WTC11 (cell line): Measurements from ENCODE around the gene LTBP1. TPM values are rescaled to one million over a fixed set of nuclear protein-coding genes. Genes with fewer than 3 reads are reported as not detected.

Experiments used
- ATAC-seq: fragments of 200-7000 bp; cut with Tn5 transposase; 2 replicates; pipeline ENCODE4 v1.10.0; 2021; ENCODE audit warnings: mild to moderate bottlenecking, moderate library complexity
- CTCF ChIA-PET: fragments of 300-600 bp; sonication (Branson Sonifier 250); formaldehyde crosslinking; loops from one replicate; lab custom pipeline; 2021; ENCODE audit warnings: antibody characterized with exemption; lab: Charles Lee
- POLR2A ChIA-PET: fragments of 350-600 bp; sonication (Branson Sonifier 250); formaldehyde crosslinking; loops from one replicate; lab custom pipeline; 2021; ENCODE audit warnings: antibody characterized with exemption; lab: Charles Lee
- DNase-seq: peaks from one replicate; pipeline ENCODE4 v3.0.0; 2021; ENCODE audit warnings: low spot score
- H3K27ac Mint-ChIP-seq: 2 replicates; pipeline ENCODE4 v1.8.0; 2021; ENCODE audit warnings: mixed read lengths
- H3K27me3 Mint-ChIP-seq: 2 replicates; pipeline ENCODE4 v1.8.0; 2021; ENCODE audit warnings: low read depth, mild to moderate bottlenecking, moderate library complexity, mixed read lengths
- H3K36me3 Mint-ChIP-seq: 2 replicates; pipeline ENCODE4 v1.8.0; 2021; ENCODE audit warnings: mixed read lengths
- H3K4me1 Mint-ChIP-seq: 2 replicates; pipeline ENCODE4 v1.8.0; 2022; ENCODE audit warnings: mixed read lengths
- H3K4me3 Mint-ChIP-seq: 2 replicates; pipeline ENCODE4 v1.8.0; 2021; ENCODE audit warnings: mild to moderate bottlenecking, moderate library complexity, mixed read lengths
- H3K9me3 Mint-ChIP-seq: 2 replicates; pipeline ENCODE4 v1.8.0; 2021; ENCODE audit warnings: mixed read lengths
- ATF1 ChIP-seq: sonication (generic); formaldehyde crosslinking; IDR thresholded peaks from 2 replicates; pipeline ENCODE4 v1.8.1; 2023; ENCODE audit warnings: mild to moderate bottlenecking, moderate library complexity, missing genetic modification reagents
- CREM ChIP-seq: sonication (generic); formaldehyde crosslinking; IDR thresholded peaks from 2 replicates; pipeline ENCODE4 v1.8.1; 2022; ENCODE audit warnings: mild to moderate bottlenecking, missing genetic modification reagents, moderate library complexity
- CTCF ChIP-seq: fragments of 200-600 bp; IDR thresholded peaks from 2 replicates; pipeline ENCODE4 v1.8.0; 2022; ENCODE audit warnings: antibody characterized with exemption
- E2F1 ChIP-seq: sonication (generic); formaldehyde crosslinking; IDR thresholded peaks from 2 replicates; pipeline ENCODE4 v1.8.0; 2022; ENCODE audit warnings: mild to moderate bottlenecking, missing genetic modification reagents
- E2F4 ChIP-seq: sonication (generic); formaldehyde crosslinking; IDR thresholded peaks from 2 replicates; pipeline ENCODE4 v1.8.1; 2022; ENCODE audit warnings: low read depth, mild to moderate bottlenecking, moderate library complexity, missing genetic modification reagents, borderline replicate concordance
- ERG ChIP-seq: fragments of 250-450 bp; sonication (Bioruptor Pico); IDR thresholded peaks from 2 replicates; pipeline ENCODE4 v1.8.0; 2021; ENCODE audit warnings: mild to moderate bottlenecking
- FOXK1 ChIP-seq: sonication (generic); formaldehyde crosslinking; IDR thresholded peaks from 2 replicates; pipeline ENCODE4 v1.8.0; 2022; ENCODE audit warnings: mild to moderate bottlenecking, moderate library complexity, missing genetic modification reagents
- HMGA2 ChIP-seq: fragments of 250-450 bp; sonication (Bioruptor Pico); IDR thresholded peaks from 2 replicates; pipeline ENCODE4 v1.4.0; 2021; ENCODE audit warnings: mild to moderate bottlenecking, moderate library complexity
- NR2C2 ChIP-seq: sonication (generic); formaldehyde crosslinking; IDR thresholded peaks from 2 replicates; pipeline ENCODE4 v1.8.0; 2022; ENCODE audit warnings: mild to moderate bottlenecking, missing genetic modification reagents
- PRRX2 ChIP-seq: fragments of 250-450 bp; sonication (Bioruptor Pico); IDR thresholded peaks from 2 replicates; pipeline ENCODE4 v1.8.0; 2021; ENCODE audit warnings: mild to moderate bottlenecking
- ZNF232 ChIP-seq: sonication (generic); formaldehyde crosslinking; IDR thresholded peaks from 2 replicates; pipeline ENCODE4 v1.8.0; 2022; ENCODE audit warnings: mild to moderate bottlenecking, missing genetic modification reagents
- ZNF423 ChIP-seq: fragments of 250-450 bp; sonication (Bioruptor Pico); IDR thresholded peaks from 2 replicates; pipeline ENCODE4 v2.1.2; 2022; ENCODE audit warnings: mild to moderate bottlenecking, moderate library complexity
- total RNA-seq: library from RNA; stranded (reverse); gene quantifications from 3 replicates; pipeline ENCODE4 v1.2.3, GENCODE V29; 2021
- TF ChIP-seq, protein P1 (sequence below): sonication (generic); formaldehyde crosslinking; IDR thresholded peaks from 2 replicates; pipeline ENCODE4 v1.8.1; 2022; ENCODE audit warnings: mild to moderate bottlenecking, missing genetic modification reagents, moderate library complexity, borderline replicate concordance
- TF ChIP-seq, protein P2 (sequence below): fragments of 250-450 bp; sonication (Bioruptor Pico); IDR thresholded peaks from 2 replicates; pipeline ENCODE4 v1.9.0; 2021; ENCODE audit warnings: mild to moderate bottlenecking
- TF ChIP-seq, protein P3 (sequence below): fragments of 250-450 bp; sonication (Bioruptor Pico); conservative IDR thresholded peaks from 2 replicates; pipeline ENCODE4 v1.9.0; 2021; ENCODE audit warnings: mild to moderate bottlenecking
- TF ChIP-seq, protein P4 (sequence below): sonication (generic); formaldehyde crosslinking; IDR thresholded peaks from 2 replicates; pipeline ENCODE4 v1.8.1; 2023; ENCODE audit warnings: mild to moderate bottlenecking, moderate library complexity, missing genetic modification reagents

The LTBP1 gene
- total RNA-seq, 1 experiment from 2014 or later = 33.6 TPM

- TF ChIP-seq, protein P1, sequence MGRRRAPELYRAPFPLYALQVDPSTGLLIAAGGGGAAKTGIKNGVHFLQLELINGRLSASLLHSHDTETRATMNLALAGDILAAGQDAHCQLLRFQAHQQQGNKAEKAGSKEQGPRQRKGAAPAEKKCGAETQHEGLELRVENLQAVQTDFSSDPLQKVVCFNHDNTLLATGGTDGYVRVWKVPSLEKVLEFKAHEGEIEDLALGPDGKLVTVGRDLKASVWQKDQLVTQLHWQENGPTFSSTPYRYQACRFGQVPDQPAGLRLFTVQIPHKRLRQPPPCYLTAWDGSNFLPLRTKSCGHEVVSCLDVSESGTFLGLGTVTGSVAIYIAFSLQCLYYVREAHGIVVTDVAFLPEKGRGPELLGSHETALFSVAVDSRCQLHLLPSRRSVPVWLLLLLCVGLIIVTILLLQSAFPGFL (CRISPR knock-in tag) = no peak
- TF ChIP-seq, protein P2, sequence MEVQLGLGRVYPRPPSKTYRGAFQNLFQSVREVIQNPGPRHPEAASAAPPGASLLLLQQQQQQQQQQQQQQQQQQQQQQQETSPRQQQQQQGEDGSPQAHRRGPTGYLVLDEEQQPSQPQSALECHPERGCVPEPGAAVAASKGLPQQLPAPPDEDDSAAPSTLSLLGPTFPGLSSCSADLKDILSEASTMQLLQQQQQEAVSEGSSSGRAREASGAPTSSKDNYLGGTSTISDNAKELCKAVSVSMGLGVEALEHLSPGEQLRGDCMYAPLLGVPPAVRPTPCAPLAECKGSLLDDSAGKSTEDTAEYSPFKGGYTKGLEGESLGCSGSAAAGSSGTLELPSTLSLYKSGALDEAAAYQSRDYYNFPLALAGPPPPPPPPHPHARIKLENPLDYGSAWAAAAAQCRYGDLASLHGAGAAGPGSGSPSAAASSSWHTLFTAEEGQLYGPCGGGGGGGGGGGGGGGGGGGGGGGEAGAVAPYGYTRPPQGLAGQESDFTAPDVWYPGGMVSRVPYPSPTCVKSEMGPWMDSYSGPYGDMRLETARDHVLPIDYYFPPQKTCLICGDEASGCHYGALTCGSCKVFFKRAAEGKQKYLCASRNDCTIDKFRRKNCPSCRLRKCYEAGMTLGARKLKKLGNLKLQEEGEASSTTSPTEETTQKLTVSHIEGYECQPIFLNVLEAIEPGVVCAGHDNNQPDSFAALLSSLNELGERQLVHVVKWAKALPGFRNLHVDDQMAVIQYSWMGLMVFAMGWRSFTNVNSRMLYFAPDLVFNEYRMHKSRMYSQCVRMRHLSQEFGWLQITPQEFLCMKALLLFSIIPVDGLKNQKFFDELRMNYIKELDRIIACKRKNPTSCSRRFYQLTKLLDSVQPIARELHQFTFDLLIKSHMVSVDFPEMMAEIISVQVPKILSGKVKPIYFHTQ = no peak
Observed at GRCh38 chr2:33236482-33237385, 290.0 kb downstream of the LTBP1 start (continued).

DNA sequence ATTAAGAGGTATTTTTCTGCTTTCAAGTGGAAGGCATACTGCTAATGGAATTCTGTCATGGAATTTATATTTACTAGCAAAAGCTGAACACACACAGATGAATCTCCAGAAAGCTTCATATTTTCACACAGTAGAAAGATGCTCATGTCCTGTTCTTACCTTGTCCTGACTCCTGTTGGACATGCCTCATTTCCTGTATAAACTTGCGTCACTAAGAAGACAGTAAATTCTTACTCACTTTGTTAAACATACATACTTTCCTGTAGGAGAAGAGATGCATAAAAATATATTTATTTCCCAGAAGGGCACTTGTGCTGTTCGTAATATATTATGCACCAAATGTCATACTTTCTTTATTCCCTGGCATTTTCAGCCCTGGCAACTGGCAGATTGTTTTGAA lies 291.4 kb downstream of the LTBP1 start:
- TF ChIP-seq, protein P3, sequence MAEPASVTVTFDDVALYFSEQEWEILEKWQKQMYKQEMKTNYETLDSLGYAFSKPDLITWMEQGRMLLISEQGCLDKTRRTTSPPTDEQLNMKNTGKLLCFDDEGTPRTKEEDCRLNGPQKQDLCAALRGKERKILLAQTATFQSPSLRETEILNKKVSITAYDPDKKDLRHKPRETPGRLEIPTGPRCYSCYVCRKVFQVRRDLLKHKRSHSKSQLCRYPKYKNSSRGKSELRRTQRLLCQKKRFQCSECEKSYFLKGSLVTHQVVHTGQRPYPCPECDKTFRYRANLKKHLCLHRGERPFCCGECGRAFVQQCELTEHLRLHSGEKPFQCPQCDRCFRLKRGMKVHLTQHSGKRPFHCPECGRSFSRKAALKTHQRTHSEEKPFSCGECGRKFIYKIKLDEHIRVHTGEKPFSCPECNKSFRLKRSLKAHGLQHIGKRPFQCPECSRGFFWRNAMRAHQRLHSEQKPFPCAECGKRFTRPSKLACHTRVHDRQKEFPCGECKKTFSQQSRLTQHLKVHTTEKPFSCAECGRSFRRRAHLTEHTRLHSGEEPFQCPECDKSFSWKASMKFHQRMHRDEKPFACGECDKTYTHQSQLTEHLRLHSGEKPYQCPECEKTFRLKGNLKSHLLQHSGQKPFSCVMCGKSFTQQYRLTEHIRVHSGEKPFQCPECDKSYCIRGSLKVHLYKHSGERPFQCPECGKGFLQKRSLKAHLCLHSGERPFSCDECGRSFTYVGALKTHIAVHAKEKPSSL (CRISPR knock-in tag) = no peak
- TF ChIP-seq HMGA2 (CRISPR knock-in tag) = no peak
- no peak for TF ChIP-seq NR2C2
- TF ChIP-seq CTCF = no peak
- no peak for TF ChIP-seq ZNF423 (CRISPR knock-in tag)
- no peak for TF ChIP-seq CREM (CRISPR knock-in tag)
- no peak for TF ChIP-seq E2F4 (CRISPR knock-in tag)
- TF ChIP-seq ERG (CRISPR knock-in tag) = no peak
- ATAC-seq = no peak
- ChIA-PET CTCF (no interaction called here), POLR2A (no interaction called here)
- no peaks in the 10 kb centered on the region for H3K36me3 Mint-ChIP-seq
- no peaks in the 10 kb centered on the region for H3K4me1 Mint-ChIP-seq
- no peak overlapping the region for H3K27ac Mint-ChIP-seq
- no peak overlapping the region for H3K4me3 Mint-ChIP-seq
- peaks cover 6% of the 10 kb centered on the region; the same call in 1 of the 2 replicates for H3K9me3 Mint-ChIP-seq
- no peak for DNase-seq
- H3K27me3 Mint-ChIP-seq = no peaks in the 10 kb centered on the region

DNA sequence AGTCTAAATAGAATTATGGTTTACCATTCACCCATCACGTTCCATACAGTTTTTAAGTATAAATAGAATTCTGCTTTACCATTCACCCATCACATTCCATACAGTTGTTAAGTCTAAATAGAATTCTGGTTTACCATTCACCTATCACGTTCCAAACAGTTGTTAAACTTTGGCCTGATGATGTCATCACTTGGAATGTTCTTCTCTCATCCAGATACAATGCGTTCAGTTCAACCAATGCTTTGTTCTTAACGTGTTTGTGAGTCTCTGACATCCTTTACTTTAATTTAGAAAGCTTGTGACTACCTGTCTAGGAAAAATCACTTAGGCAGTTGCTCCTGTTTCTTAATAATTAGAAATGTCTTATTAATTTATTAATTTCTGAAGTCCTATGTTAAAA lies 293.4 kb downstream of the LTBP1 start:
- H3K27ac Mint-ChIP-seq = no peak overlapping the region
- ChIA-PET POLR2A (no interaction called here), CTCF (no interaction called here)
- no peaks in the 10 kb centered on the region for H3K4me1 Mint-ChIP-seq
- H3K4me3 Mint-ChIP-seq = no peak overlapping the region
- DNase-seq (no peak), ATAC-seq (no peak)
- peaks cover under 1% of the 10 kb centered on the region; the same call in 1 of the 2 replicates for H3K9me3 Mint-ChIP-seq
- no peaks in the 10 kb centered on the region for H3K27me3 Mint-ChIP-seq
- no peak for TF ChIP-seq ZNF232 (CRISPR knock-in tag)
- TF ChIP-seq PRRX2 (CRISPR knock-in tag) = no peak
- TF ChIP-seq E2F1 (CRISPR knock-in tag) = no peak
- TF ChIP-seq ATF1 (CRISPR knock-in tag) = no peak
- TF ChIP-seq, protein P4, sequence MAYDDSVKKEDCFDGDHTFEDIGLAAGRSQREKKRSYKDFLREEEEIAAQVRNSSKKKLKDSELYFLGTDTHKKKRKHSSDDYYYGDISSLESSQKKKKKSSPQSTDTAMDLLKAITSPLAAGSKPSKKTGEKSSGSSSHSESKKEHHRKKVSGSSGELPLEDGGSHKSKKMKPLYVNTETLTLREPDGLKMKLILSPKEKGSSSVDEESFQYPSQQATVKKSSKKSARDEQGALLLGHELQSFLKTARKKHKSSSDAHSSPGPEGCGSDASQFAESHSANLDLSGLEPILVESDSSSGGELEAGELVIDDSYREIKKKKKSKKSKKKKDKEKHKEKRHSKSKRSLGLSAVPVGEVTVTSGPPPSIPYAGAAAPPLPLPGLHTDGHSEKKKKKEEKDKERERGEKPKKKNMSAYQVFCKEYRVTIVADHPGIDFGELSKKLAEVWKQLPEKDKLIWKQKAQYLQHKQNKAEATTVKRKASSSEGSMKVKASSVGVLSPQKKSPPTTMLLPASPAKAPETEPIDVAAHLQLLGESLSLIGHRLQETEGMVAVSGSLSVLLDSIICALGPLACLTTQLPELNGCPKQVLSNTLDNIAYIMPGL (CRISPR knock-in tag) = no peak
- no peak for TF ChIP-seq FOXK1 (CRISPR knock-in tag)
- no peaks in the 10 kb centered on the region for H3K36me3 Mint-ChIP-seq
